Measurements from ENCODE around the gene AGBL3. TPM values are rescaled to one million over a fixed set of nuclear protein-coding genes. Genes with fewer than 3 reads are reported as not detected.

AGBL3 gene
- total RNA-seq, 2 experiments from 2014 or later, result 2.2 to 2.5 TPM

DNA sequence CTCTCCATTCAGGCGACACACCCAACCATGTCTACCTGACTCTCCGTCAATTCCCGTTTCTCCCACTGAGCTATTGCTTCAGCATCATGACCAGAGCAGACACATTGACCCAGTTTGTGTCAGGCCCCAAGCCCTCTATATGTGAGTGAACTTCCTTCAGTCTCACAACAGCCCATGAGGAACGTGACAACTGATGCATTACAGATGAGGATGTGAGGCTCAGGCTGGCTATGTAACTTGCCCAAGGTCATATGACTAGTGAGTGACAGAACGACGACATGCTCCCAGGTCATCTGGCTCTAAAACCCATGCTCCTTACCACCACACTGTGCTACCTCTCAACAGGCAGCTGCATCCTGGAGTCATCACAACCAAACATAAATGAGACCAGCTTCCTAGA is 165.2 kb downstream of the AGBL3 start:
- Mint-ChIP-seq H3K36me3 (ENCODE audit: low read depth) (peaks cover 78% of the 10 kb centered on the region), H3K27me3 (no peaks in the 10 kb centered on the region), H3K9me3 (peaks cover 28% of the 10 kb centered on the region)

DNA sequence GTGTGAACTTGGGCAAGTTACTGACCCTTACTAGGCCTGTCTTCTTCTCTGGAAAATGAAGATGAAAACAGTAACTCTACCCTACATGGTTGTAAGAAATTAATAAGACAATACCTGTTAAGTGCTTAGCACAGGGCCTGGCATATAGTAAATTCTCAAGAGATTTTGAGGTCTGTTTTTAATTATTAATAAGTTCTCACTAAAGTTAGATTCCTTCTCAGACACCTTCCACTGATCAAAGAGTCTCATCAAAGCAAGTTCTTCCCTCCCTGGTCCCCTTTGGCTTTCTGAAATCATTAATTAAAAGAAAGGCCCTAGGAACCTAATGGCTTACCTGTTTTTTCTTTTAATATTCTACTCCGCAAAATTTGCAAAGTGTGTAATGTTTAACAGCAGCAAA is 166.1 kb downstream of the AGBL3 start:
- no peak overlapping the region for H3K4me3 ChIP-seq (ENCODE audit: low read length)
- ChIA-PET CTCF (interaction anchor here (7.2 kb wide), 1 partner anchor 17 kb away, joined by 53 read pairs; the partner anchor contains the start of gene CYREN), POLR2A (no interaction called here)
- intact Hi-C loops (cut with DNase I, micrococcal nuclease), result loop anchor here in 1 of 2 experiments (5.0 kb wide), 1 partner anchor 500 kb away; no protein-coding TSS in a partner anchor
- peaks cover 0 to 30% of the 10 kb centered on the region in 2 experiments for H3K9me3 ChIP-seq (ENCODE audit: control insufficient read depth in 1 of 2, insufficient read depth in 1 of 2, low read length in 2 of 2)
- H3K36me3 ChIP-seq (ENCODE audit: insufficient read depth, low read length), result peaks cover 22% of the 10 kb centered on the region
- Mint-ChIP-seq H3K27me3 (no peaks in the 10 kb centered on the region), H3K4me1 (ENCODE audit: low read depth) (peaks cover 83% of the 10 kb centered on the region), H3K4me3 (no peak overlapping the region), H3K27ac (no peak overlapping the region), H3K36me3 (ENCODE audit: low read depth) (peaks cover 87% of the 10 kb centered on the region), H3K9me3 (peaks cover 32% of the 10 kb centered on the region)
- DNase-seq (no peak), ATAC-seq (ENCODE audit: poor library complexity) (no peak)
- no peaks in the 10 kb centered on the region for H3K27me3 ChIP-seq (ENCODE audit: control insufficient read depth in 1 of 2, insufficient read depth in 2 of 2, low read length in 2 of 2)
- H3K4me1 ChIP-seq (ENCODE audit: insufficient read depth, low read length), result peaks cover 20% of the 10 kb centered on the region
- TF ChIP-seq, protein P1, sequence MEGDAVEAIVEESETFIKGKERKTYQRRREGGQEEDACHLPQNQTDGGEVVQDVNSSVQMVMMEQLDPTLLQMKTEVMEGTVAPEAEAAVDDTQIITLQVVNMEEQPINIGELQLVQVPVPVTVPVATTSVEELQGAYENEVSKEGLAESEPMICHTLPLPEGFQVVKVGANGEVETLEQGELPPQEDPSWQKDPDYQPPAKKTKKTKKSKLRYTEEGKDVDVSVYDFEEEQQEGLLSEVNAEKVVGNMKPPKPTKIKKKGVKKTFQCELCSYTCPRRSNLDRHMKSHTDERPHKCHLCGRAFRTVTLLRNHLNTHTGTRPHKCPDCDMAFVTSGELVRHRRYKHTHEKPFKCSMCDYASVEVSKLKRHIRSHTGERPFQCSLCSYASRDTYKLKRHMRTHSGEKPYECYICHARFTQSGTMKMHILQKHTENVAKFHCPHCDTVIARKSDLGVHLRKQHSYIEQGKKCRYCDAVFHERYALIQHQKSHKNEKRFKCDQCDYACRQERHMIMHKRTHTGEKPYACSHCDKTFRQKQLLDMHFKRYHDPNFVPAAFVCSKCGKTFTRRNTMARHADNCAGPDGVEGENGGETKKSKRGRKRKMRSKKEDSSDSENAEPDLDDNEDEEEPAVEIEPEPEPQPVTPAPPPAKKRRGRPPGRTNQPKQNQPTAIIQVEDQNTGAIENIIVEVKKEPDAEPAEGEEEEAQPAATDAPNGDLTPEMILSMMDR (IDR thresholded peaks at IDR 0.05), result no peak
- no peak overlapping the region for H3K27ac ChIP-seq (ENCODE audit: low read depth in 1 of 2, low read length in 2 of 2)

More for the DNA sequence above, 165.2 kb downstream of the AGBL3 start:
- peaks cover 84% of the 10 kb centered on the region for H3K4me1 Mint-ChIP-seq (ENCODE audit: low read depth)
- Histone ChIP-seq H3K36me3 (ENCODE audit: insufficient read depth, low read length) (peaks cover 19% of the 10 kb centered on the region), H3K4me1 (ENCODE audit: insufficient read depth, low read length) (peaks cover 23% of the 10 kb centered on the region), H3K9me3 (ENCODE audit: control insufficient read depth in 1 of 2, insufficient read depth in 1 of 2, low read length in 2 of 2) (peaks cover 0 to 22% of the 10 kb centered on the region in 2 experiments), H3K27ac (ENCODE audit: low read depth in 1 of 2, low read length in 2 of 2) (no peak overlapping the region), H3K4me3 (ENCODE audit: low read length) (no peak overlapping the region), H3K27me3 (ENCODE audit: control insufficient read depth in 1 of 2, insufficient read depth in 2 of 2, low read length in 2 of 2) (no peaks in the 10 kb centered on the region)
- intact Hi-C loops (cut with DNase I, micrococcal nuclease), result loop anchor here in 1 of 2 experiments (2.0 to 5.0 kb wide), 2 partner anchors 15 to 499 kb away; no protein-coding TSS in a partner anchor
- DNase-seq (peak in 3 of 14 experiments; percentile 18 to 72 (median 56)), ATAC-seq (ENCODE audit: poor library complexity) (no peak)
- TF ChIP-seq, protein P1 (IDR thresholded peaks at IDR 0.05), result no peak
- ChIA-PET POLR2A (interaction anchor here (0.7 to 0.9 kb wide), 2 partner anchors 13 to 19 kb away, joined by 5 read pairs; partner anchors contain the start of gene CYREN), CTCF (interaction anchor here (7.2 kb wide), 1 partner anchor 18 kb away, joined by 53 read pairs; the partner anchor contains the start of gene CYREN)
- H3K4me3 Mint-ChIP-seq, result peak overlapping the region; percentile 57
- peak overlapping the region; percentile 46 for H3K27ac Mint-ChIP-seq

DNA sequence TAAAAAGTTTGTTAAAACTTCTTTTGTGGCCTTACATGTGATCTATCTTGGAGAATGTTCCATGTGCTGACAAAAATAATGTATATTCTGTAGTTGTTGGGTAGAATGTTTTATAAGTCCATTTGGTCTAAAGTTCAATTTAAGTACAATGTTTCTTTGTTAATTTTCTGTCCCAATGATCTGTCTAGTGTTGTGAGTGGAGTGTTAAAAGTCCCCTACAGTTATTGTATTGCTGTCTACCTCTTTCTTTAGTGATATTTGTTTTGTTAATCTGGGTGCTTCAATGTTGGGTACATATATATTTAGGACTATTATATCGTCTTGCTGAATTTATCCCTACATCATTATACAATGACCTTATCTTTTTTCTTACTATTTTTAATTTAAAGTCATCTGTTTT is 168.4 kb downstream of the AGBL3 start:
- Histone ChIP-seq H3K36me3 (ENCODE audit: insufficient read depth, low read length) (peaks cover 24% of the 10 kb centered on the region), H3K27ac (ENCODE audit: low read depth in 1 of 2, low read length in 2 of 2) (no peak overlapping the region), H3K27me3 (ENCODE audit: control insufficient read depth in 1 of 2, insufficient read depth in 2 of 2, low read length in 2 of 2) (no peaks in the 10 kb centered on the region), H3K9me3 (ENCODE audit: control insufficient read depth in 1 of 2, insufficient read depth in 1 of 2, low read length in 2 of 2) (peaks cover 6 to 30% of the 10 kb centered on the region in 2 experiments), H3K4me3 (ENCODE audit: low read length) (no peak overlapping the region), H3K4me1 (ENCODE audit: insufficient read depth, low read length) (peaks cover 34% of the 10 kb centered on the region)
- Mint-ChIP-seq H3K27ac (no peak overlapping the region), H3K27me3 (no peaks in the 10 kb centered on the region), H3K36me3 (ENCODE audit: low read depth) (peaks cover 87% of the 10 kb centered on the region), H3K9me3 (peaks cover 32% of the 10 kb centered on the region), H3K4me3 (no peak overlapping the region), H3K4me1 (ENCODE audit: low read depth) (peaks cover 72% of the 10 kb centered on the region)
- POLR2A ChIA-PET, result no interaction called here
- ATAC-seq (ENCODE audit: poor library complexity) (no peak), DNase-seq (no peak)
- intact Hi-C loops (cut with DNase I, micrococcal nuclease), result loop anchor here in 1 of 2 experiments (5.0 kb wide), 1 partner anchor 502 kb away; no protein-coding TSS in a partner anchor
- CTCF ChIA-PET, result no interaction called here
- TF ChIP-seq, protein P1 (IDR thresholded peaks at IDR 0.05), result no peak
